GM12878 (cell line): ENCODE data around the gene FASN. TPM values are rescaled to one million over a fixed set of nuclear protein-coding genes. Genes with fewer than 3 reads are reported as not detected.

ENCODE experiments used
- ATAC-seq: fragments of 200-7000 bp; cut with Tn5 transposase; 3 replicates; pipeline ENCODE4 v1.9.1; 2020; ENCODE audit warnings: mild to moderate bottlenecking, moderate library complexity
- BruUV-seq: library from RNA; stranded (reverse); fragments of 400-500 nt; replicated peaks from 2 replicates; lab custom pipeline; 2021; lab: Mats Ljungman, UMichigan
- CTCF ChIA-PET: fragments of 300-600 bp; sonication (Branson Sonifier 250); formaldehyde crosslinking; extraction: SDS; loops from one replicate; lab custom pipeline; 2021; ENCODE audit warnings: inconsistent platforms; lab: Yijun Ruan, JAX
- POLR2A ChIA-PET: fragments of 350-600 bp; formaldehyde crosslinking; extraction: SDS; loops from one replicate; lab custom pipeline; 2021; ENCODE audit warnings: inconsistent platforms; lab: Charles Lee
- RAD21 ChIA-PET: fragments of 300-600 bp; sonication (Branson Sonifier 250); formaldehyde crosslinking; loops from one replicate; lab custom pipeline; 2023; ENCODE audit warnings: antibody characterized with exemption; ENCODE audit not compliant: unreplicated experiment; lab: Charles Lee
- SMC1A ChIA-PET: fragments of 300-600 bp; sonication (Branson Sonifier 250); formaldehyde crosslinking; loops from one replicate; lab custom pipeline; 2023; ENCODE audit not compliant: unreplicated experiment, uncharacterized antibody; lab: Charles Lee
- DNase-seq: peaks from one replicate; pipeline ENCODE4 v3.0.0-alpha.2; 2011; ENCODE audit warnings: low read depth, low spot score
- FAIRE-seq: peaks from 3 replicates; lab custom pipeline; 2011; peaks lifted over from hg19 to GRCh38; lab: Jason Lieb, UNC
- H2AFZ ChIP-seq: 2 replicates; pipeline ENCODE4 v1.6.0; 2011; ENCODE audit warnings: low read depth, low read length, control low read depth; ENCODE audit not compliant: control insufficient read depth
- H3K27ac ChIP-seq: 2 replicates; pipeline ENCODE4 v1.5.1; 2011; ENCODE audit warnings: control low read depth; ENCODE audit not compliant: control insufficient read depth, insufficient read depth
- H3K27me3 ChIP-seq, 2 experiments: replicated peaks in 1 of 2; 2 replicates each; pipeline versions ENCODE4 v1.6.0 to v1.6.1; 2011; ENCODE audit warnings: low read length in 1 of 2; ENCODE audit not compliant: control insufficient read depth in 2 of 2, insufficient read depth in 2 of 2
- H3K36me3 ChIP-seq, 2 experiments: 2 replicates each; pipeline ENCODE4 v1.5.1; 2011; ENCODE audit warnings: low read length in 1 of 2; ENCODE audit not compliant: control insufficient read depth in 2 of 2, insufficient read depth in 2 of 2
- H3K4me1 ChIP-seq: 2 replicates; pipeline ENCODE4 v1.6.1; 2011; ENCODE audit warnings: mild to moderate bottlenecking, low read length, moderate library complexity, mixed read lengths; ENCODE audit not compliant: control insufficient read depth, insufficient read depth
- H3K4me2 ChIP-seq: 2 replicates; pipeline ENCODE4 v1.6.0; 2011; ENCODE audit warnings: control low read depth; ENCODE audit not compliant: control insufficient read depth, insufficient read depth
- H3K4me3 ChIP-seq: fragments of 200-600 bp; sonication (generic); 2 replicates; pipeline ENCODE4 v1.5.1; 2016
- H3K79me2 ChIP-seq: 2 replicates; pipeline ENCODE4 v1.6.0; 2011; ENCODE audit warnings: low read length; ENCODE audit not compliant: control insufficient read depth, insufficient read depth
- H3K9ac ChIP-seq: 2 replicates; pipeline ENCODE4 v1.8.0; 2011; ENCODE audit warnings: low read length, control low read depth, mixed read lengths; ENCODE audit not compliant: control insufficient read depth, insufficient read depth
- H3K9me3 ChIP-seq: replicated peaks from 3 replicates; pipeline ENCODE4 v1.5.1; 2011; ENCODE audit warnings: mild to moderate bottlenecking, low read length; ENCODE audit not compliant: control insufficient read depth, insufficient read depth
- H4K20me1 ChIP-seq: 2 replicates; pipeline ENCODE4 v1.6.0; 2011; ENCODE audit not compliant: control insufficient read depth, insufficient read depth
- CBX3 ChIP-seq: fragments of 200-600 bp; sonication (generic); IDR thresholded peaks from 2 replicates; pipeline ENCODE4 v1.6.1; 2016; ENCODE audit warnings: low read depth, borderline replicate concordance
- EP300 ChIP-seq, 2 experiments: fragments of 150-350 bp in 1 of 2; IDR thresholded peaks; 2 replicates each; pipeline ENCODE4 v1.6.1; 2011 to 2012; ENCODE audit warnings: low read depth in 2 of 2, low read length in 2 of 2, borderline replicate concordance in 1 of 2, improper control_type of control experiment in 1 of 2, inconsistent platforms in 1 of 2; ENCODE audit not compliant: control insufficient read depth in 1 of 2
- KDM1A ChIP-seq: fragments of 200-600 bp; sonication (generic); IDR thresholded peaks from 2 replicates; pipeline ENCODE4 v1.6.1; 2016; ENCODE audit warnings: borderline replicate concordance
- TBL1XR1 ChIP-seq: IDR thresholded peaks from 2 replicates; pipeline ENCODE4 v1.6.1; 2012; ENCODE audit warnings: low read depth, low read length, improper control_type of control experiment
- WGBS: methylation state at CpG from one replicate; pipeline ENCODE4 v1.1.6; 2016; ENCODE audit warnings: low lambda C conversion rate; ENCODE audit not compliant: insufficient replicate concordance, insufficient coverage; ENCODE audit errors: missing lambda C conversion rate; 5-methylcytosine and 5-hydroxymethylcytosine counted together
- in situ Hi-C: fragments of 300-500 bp; cut with MboI; formaldehyde crosslinking; loops from 9 replicates; pipeline ENCODE4 v1.14.3; 2018; ENCODE audit warnings: mixed read lengths
- intact Hi-C: fragments of 100-400 bp; cut with micrococcal nuclease; formaldehyde crosslinking; loops from one replicate; pipeline ENCODE4 v1.14.2; 2022; ENCODE audit not compliant: unreplicated experiment
- polyA plus RNA-seq, 11 experiments: library from polyadenylated mRNA; depleted of rRNA in 4 of 11; unstranded in 6 of 11; stranded (reverse) in 5 of 11; fragments of >200 nt; fragmentation: Nextera tagmentation in 4 of 11; fragmentation: Illumina TruSeq in 1 of 11; extraction: Ambion mirVana in 4 of 11; extraction: Trizol in 1 of 11; gene quantifications; 1 replicate in 1 of 11; 2 replicates in 10 of 11; pipeline versions ENCODE4 v1.2.1 to v1.2.3, GENCODE V29; 2011 to 2016; ENCODE audit warnings: inconsistent platforms in 2 of 11, missing spikeins in 2 of 11, low read depth in 1 of 11
- total RNA-seq, 4 experiments: library from RNA; depleted of rRNA in 3 of 4; stranded (reverse); fragments of >200 nt in 3 of 4; fragmentation: Illumina TruSeq in 1 of 4; extraction: Trizol in 1 of 4; gene quantifications; 2 replicates each; pipeline versions ENCODE4 v1.2.1 to v1.2.3, GENCODE V29; 2013 to 2021
- TF ChIP-seq, protein P1 (sequence below): IDR thresholded peaks from 2 replicates; pipeline ENCODE4 v1.6.1; 2011; ENCODE audit warnings: mild to moderate bottlenecking, low read depth, low read length, moderate library complexity; ENCODE audit not compliant: insufficient replicate concordance
- TF ChIP-seq, protein P2 (sequence below), 3 experiments: IDR thresholded peaks in 2 of 3; conservative IDR thresholded peaks in 1 of 3; 2 replicates each; pipeline ENCODE4 v1.5.1; 2011; ENCODE audit warnings: low read depth in 3 of 3, low read length in 3 of 3, mild to moderate bottlenecking in 3 of 3, control low read depth in 2 of 3, moderate library complexity in 2 of 3, inconsistent platforms in 1 of 3, mixed read lengths in 1 of 3; ENCODE audit not compliant: control insufficient read depth in 2 of 3, insufficient read depth in 1 of 3; ENCODE audit errors: extremely low read depth in 1 of 3

Gene FASN
- total and polyA plus RNA-seq, 10 of the 15 experiments (the other 5 are each of a cell fraction or from before 2014, with no cell fraction given) = 0.19 to 333 (median 30.4) TPM

DNA sequence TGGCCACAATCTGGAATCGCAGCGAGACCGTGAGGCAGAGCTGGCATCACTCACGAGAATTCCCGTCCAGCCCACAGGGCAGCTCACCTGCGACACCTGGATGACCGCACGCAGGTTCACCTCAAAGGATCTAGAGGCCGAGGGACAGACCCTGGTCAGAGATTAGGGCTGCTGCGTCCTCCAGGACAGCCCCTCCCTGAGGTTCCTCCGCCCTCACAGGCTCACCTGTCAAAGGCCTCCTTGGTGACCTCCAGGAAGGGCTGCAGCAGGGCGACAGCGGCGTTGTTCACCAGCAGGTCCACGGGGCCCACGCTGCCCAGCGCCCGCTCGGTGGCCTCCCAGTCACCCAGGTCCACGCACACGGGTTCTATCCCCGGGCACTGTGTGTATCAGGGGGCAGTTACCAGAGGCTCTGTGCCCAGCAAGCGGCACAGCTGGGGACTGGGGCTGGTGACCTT, 61.4 kb downstream of the FASN start:
- no TSS peak for BruUV-seq
- Histone ChIP-seq H3K4me2 (peak overlapping the region; percentile 89), H3K27ac (peak overlapping the region; percentile 89; the same call in 1 of the 2 replicates), H2AFZ (peak overlapping the region; percentile 66), H3K27me3 (no peaks in the 10 kb centered on the region), H3K9me3 (no peaks in the 10 kb centered on the region), H3K4me1 (peaks cover 10% of the 10 kb centered on the region), H3K36me3 (no peaks in the 10 kb centered on the region; a peak in 2 of 4 replicates), H3K79me2 (peaks cover 5% of the 10 kb centered on the region), H3K9ac (peak overlapping the region; percentile 78), H3K4me3 (peak overlapping the region; percentile 81), H4K20me1 (no peaks in the 10 kb centered on the region)
- ChIA-PET RAD21 (interaction anchor here (0.8 kb wide), 1 partner anchor 77 kb away, joined by 3 read pairs; no protein-coding TSS in a partner anchor), POLR2A (interaction anchor here (0.5 kb wide), 1 partner anchor 68 kb away, joined by 3 read pairs; no protein-coding TSS in a partner anchor), SMC1A (no interaction called here), CTCF (interaction anchor here (1.4 to 1.6 kb wide), 2 partner anchors 14 to 77 kb away, joined by 4 to 11 read pairs; no protein-coding TSS in a partner anchor)
- TF ChIP-seq, protein P1, sequence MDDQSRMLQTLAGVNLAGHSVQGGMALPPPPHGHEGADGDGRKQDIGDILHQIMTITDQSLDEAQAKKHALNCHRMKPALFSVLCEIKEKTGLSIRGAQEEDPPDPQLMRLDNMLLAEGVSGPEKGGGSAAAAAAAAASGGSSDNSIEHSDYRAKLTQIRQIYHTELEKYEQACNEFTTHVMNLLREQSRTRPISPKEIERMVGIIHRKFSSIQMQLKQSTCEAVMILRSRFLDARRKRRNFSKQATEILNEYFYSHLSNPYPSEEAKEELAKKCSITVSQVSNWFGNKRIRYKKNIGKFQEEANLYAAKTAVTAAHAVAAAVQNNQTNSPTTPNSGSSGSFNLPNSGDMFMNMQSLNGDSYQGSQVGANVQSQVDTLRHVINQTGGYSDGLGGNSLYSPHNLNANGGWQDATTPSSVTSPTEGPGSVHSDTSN = no peak
- TF ChIP-seq TBL1XR1 (no peak), CBX3 (no peak), EP300 (IDR thresholded peaks at IDR 0.05; ENCODE audit: borderline replicate concordance in 1 of 2, control insufficient read depth in 1 of 2, low read depth in 2 of 2, low read length in 2 of 2) (no peak), KDM1A (no peak)
- TF ChIP-seq, protein P2, sequence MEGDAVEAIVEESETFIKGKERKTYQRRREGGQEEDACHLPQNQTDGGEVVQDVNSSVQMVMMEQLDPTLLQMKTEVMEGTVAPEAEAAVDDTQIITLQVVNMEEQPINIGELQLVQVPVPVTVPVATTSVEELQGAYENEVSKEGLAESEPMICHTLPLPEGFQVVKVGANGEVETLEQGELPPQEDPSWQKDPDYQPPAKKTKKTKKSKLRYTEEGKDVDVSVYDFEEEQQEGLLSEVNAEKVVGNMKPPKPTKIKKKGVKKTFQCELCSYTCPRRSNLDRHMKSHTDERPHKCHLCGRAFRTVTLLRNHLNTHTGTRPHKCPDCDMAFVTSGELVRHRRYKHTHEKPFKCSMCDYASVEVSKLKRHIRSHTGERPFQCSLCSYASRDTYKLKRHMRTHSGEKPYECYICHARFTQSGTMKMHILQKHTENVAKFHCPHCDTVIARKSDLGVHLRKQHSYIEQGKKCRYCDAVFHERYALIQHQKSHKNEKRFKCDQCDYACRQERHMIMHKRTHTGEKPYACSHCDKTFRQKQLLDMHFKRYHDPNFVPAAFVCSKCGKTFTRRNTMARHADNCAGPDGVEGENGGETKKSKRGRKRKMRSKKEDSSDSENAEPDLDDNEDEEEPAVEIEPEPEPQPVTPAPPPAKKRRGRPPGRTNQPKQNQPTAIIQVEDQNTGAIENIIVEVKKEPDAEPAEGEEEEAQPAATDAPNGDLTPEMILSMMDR (IDR thresholded peaks at IDR 0.05 in 2 of 3, conservative IDR thresholded peaks at IDR 0.05 in 1 of 3; ENCODE audit: control insufficient read depth in 2 of 3, extremely low read depth in 1 of 3, insufficient read depth in 1 of 3, low read depth in 3 of 3, low read length in 3 of 3) = no peak
- in situ Hi-C loops (loop anchor here (5.0 kb wide), 1 partner anchor 121 kb away; no protein-coding TSS in a partner anchor), intact Hi-C loops (loop anchor here (5.0 kb wide), 1 partner anchor 61 kb away; the partner anchor contains the start of gene FASN)
- FAIRE-seq (no peak), DNase-seq (no peak), ATAC-seq (no peak)
- WGBS = 38% methylated on average over 23 of the region's 23 CpGs
